ENCODE results near the gene HTR3D. TPM values are rescaled to one million over a fixed set of nuclear protein-coding genes. Genes with fewer than 3 reads are reported as not detected.
A peak's percentile ranks its signal among the peaks of the same experiment; 100 is the strongest.

HTR3D gene
- total and polyA plus RNA-seq, 9 of the 15 experiments (the other 6 are each of a cell fraction or from before 2014, with no cell fraction given): not detected

DNA sequence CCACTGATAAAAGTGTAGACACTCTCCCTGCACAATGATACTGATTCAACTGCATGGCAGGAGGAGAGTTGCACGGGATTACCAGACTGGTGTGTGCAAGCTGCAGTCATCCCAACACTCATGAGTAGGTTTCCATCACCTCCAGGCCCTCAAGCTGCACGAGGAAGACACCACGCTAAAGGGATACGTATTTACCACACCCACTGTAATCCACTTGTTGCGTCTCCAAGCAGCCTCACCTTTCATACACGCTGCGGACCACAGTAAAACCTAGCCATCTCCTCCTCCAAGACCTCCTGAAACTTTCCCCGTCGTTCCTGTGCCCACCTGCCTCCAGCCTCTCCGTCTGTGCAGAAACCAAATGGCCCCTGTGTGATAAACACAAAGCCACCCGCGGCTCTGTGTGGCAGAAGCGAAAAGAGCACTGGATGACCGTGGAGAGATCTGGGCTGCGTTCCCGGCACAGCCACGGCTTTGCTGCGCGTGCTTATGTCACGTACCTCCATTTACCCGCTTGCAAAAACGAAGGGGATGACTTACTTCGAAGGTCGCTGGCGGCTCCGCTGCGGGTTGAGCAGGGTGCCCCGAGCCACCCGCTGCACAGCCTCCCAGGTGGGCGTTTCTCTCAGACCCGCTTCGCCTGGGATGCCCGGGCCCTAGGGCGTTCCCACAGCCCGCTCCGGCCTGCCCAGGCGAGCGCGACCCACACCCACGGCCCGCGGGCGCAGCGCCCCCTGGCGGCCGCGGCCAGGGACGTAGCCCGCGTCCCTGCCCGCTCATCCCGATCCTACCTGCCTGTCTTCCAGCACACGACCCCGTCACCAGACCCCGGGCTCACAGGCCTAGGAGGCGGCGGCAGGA lies 14.5 kb upstream of the HTR3D start (continued):
- TF ChIP-seq, protein P1, sequence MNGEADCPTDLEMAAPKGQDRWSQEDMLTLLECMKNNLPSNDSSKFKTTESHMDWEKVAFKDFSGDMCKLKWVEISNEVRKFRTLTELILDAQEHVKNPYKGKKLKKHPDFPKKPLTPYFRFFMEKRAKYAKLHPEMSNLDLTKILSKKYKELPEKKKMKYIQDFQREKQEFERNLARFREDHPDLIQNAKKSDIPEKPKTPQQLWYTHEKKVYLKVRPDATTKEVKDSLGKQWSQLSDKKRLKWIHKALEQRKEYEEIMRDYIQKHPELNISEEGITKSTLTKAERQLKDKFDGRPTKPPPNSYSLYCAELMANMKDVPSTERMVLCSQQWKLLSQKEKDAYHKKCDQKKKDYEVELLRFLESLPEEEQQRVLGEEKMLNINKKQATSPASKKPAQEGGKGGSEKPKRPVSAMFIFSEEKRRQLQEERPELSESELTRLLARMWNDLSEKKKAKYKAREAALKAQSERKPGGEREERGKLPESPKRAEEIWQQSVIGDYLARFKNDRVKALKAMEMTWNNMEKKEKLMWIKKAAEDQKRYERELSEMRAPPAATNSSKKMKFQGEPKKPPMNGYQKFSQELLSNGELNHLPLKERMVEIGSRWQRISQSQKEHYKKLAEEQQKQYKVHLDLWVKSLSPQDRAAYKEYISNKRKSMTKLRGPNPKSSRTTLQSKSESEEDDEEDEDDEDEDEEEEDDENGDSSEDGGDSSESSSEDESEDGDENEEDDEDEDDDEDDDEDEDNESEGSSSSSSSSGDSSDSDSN (IDR thresholded peaks at IDR 0.05; ENCODE audit: borderline replicate concordance in 1 of 2, low read depth in 2 of 2, low read length in 2 of 2): 0 out of 4 replicates have a peak, but pooled peaks of 1 of the 2 experiments have one; percentile 25
- peak; percentile 99 for TF ChIP-seq ZNF121 (CRISPR knock-in tag; conservative IDR thresholded peaks at IDR 0.05)
- no peak for TF ChIP-seq ARHGAP35 (IDR thresholded peaks at IDR 0.05; ENCODE audit: partially characterized antibody)
- TF ChIP-seq ARNT (IDR thresholded peaks at IDR 0.05): peak in 1 of 2 experiments; percentile 21; a peak in 1 of 4 replicates
- peak; percentile 57; the same call in 1 of the 2 replicates for TF ChIP-seq ILF3 (IDR thresholded peaks at IDR 0.05; ENCODE audit: borderline replicate concordance)
- TF ChIP-seq RB1 (IDR thresholded peaks at IDR 0.05; ENCODE audit: low read depth): peak; percentile 92
- peak; percentile 26 for TF ChIP-seq CHD1 (IDR thresholded peaks at IDR 0.05; ENCODE audit: low read length)
- TF ChIP-seq HDAC8 (tag; IDR thresholded peaks at IDR 0.05): no peak
- 0 out of 2 replicates have a peak, but pooled peaks have one; percentile 30 for TF ChIP-seq ZEB2 (IDR thresholded peaks at IDR 0.05)
- TF ChIP-seq, protein P2, sequence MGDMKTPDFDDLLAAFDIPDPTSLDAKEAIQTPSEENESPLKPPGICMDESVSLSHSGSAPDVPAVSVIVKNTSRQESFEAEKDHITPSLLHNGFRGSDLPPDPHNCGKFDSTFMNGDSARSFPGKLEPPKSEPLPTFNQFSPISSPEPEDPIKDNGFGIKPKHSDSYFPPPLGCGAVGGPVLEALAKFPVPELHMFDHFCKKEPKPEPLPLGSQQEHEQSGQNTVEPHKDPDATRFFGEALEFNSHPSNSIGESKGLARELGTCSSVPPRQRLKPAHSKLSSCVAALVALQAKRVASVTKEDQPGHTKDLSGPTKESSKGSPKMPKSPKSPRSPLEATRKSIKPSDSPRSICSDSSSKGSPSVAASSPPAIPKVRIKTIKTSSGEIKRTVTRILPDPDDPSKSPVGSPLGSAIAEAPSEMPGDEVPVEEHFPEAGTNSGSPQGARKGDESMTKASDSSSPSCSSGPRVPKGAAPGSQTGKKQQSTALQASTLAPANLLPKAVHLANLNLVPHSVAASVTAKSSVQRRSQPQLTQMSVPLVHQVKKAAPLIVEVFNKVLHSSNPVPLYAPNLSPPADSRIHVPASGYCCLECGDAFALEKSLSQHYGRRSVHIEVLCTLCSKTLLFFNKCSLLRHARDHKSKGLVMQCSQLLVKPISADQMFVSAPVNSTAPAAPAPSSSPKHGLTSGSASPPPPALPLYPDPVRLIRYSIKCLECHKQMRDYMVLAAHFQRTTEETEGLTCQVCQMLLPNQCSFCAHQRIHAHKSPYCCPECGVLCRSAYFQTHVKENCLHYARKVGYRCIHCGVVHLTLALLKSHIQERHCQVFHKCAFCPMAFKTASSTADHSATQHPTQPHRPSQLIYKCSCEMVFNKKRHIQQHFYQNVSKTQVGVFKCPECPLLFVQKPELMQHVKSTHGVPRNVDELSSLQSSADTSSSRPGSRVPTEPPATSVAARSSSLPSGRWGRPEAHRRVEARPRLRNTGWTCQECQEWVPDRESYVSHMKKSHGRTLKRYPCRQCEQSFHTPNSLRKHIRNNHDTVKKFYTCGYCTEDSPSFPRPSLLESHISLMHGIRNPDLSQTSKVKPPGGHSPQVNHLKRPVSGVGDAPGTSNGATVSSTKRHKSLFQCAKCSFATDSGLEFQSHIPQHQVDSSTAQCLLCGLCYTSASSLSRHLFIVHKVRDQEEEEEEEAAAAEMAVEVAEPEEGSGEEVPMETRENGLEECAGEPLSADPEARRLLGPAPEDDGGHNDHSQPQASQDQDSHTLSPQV (IDR thresholded peaks at IDR 0.05): peak; percentile 58
- TF ChIP-seq DNMT1 (IDR thresholded peaks at IDR 0.05): 0 out of 2 replicates have a peak, but pooled peaks have one; percentile 40
- TF ChIP-seq, protein P3, sequence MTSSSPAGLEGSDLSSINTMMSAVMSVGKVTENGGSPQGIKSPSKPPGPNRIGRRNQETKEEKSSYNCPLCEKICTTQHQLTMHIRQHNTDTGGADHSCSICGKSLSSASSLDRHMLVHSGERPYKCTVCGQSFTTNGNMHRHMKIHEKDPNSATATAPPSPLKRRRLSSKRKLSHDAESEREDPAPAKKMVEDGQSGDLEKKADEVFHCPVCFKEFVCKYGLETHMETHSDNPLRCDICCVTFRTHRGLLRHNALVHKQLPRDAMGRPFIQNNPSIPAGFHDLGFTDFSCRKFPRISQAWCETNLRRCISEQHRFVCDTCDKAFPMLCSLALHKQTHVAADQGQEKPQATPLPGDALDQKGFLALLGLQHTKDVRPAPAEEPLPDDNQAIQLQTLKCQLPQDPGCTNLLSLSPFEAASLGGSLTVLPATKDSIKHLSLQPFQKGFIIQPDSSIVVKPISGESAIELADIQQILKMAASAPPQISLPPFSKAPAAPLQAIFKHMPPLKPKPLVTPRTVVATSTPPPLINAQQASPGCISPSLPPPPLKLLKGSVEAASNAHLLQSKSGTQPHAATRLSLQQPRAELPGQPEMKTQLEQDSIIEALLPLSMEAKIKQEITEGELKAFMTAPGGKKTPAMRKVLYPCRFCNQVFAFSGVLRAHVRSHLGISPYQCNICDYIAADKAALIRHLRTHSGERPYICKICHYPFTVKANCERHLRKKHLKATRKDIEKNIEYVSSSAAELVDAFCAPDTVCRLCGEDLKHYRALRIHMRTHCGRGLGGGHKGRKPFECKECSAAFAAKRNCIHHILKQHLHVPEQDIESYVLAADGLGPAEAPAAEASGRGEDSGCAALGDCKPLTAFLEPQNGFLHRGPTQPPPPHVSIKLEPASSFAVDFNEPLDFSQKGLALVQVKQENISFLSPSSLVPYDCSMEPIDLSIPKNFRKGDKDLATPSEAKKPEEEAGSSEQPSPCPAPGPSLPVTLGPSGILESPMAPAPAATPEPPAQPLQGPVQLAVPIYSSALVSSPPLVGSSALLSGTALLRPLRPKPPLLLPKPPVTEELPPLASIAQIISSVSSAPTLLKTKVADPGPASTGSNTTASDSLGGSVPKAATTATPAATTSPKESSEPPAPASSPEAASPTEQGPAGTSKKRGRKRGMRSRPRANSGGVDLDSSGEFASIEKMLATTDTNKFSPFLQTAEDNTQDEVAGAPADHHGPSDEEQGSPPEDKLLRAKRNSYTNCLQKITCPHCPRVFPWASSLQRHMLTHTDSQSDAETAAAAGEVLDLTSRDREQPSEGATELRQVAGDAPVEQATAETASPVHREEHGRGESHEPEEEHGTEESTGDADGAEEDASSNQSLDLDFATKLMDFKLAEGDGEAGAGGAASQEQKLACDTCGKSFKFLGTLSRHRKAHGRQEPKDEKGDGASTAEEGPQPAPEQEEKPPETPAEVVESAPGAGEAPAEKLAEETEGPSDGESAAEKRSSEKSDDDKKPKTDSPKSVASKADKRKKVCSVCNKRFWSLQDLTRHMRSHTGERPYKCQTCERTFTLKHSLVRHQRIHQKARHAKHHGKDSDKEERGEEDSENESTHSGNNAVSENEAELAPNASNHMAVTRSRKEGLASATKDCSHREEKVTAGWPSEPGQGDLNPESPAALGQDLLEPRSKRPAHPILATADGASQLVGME (CRISPR knock-in tag; IDR thresholded peaks at IDR 0.05): 0 out of 2 replicates have a peak, but pooled peaks have one; percentile 55
